HepG2 (cell line): ENCODE data around the gene ZDHHC7. TPM values are rescaled to one million over a fixed set of nuclear protein-coding genes. Genes with fewer than 3 reads are reported as not detected.

ENCODE experiments used
- ARID5B ChIP-seq: IDR thresholded peaks from 2 replicates; pipeline ENCODE4 v1.4.0; 2020; ENCODE audit warnings: mild to moderate bottlenecking, missing genetic modification reagents
- ARNT2 ChIP-seq: sonication (generic); formaldehyde crosslinking; IDR thresholded peaks from 2 replicates; pipeline ENCODE4 v1.8.0; 2022; ENCODE audit warnings: mild to moderate bottlenecking, low read depth, missing genetic modification reagents, moderate library complexity
- CCDC6 ChIP-seq: sonication (generic); formaldehyde crosslinking; IDR thresholded peaks from 2 replicates; pipeline ENCODE4 v1.8.1; 2022; ENCODE audit warnings: mild to moderate bottlenecking, missing genetic modification reagents, moderate library complexity
- ELF1 ChIP-seq: sonication (generic); formaldehyde crosslinking; IDR thresholded peaks from 2 replicates; pipeline ENCODE4 v1.4.0; 2020; ENCODE audit warnings: missing genetic modification reagents
- ETV5 ChIP-seq: IDR thresholded peaks from 2 replicates; pipeline ENCODE4 v1.6.1; 2018; ENCODE audit warnings: missing biosample characterization, missing genetic modification reagents, inconsistent platforms, borderline replicate concordance
- HDAC1 ChIP-seq: sonication (generic); formaldehyde crosslinking; IDR thresholded peaks from 2 replicates; pipeline ENCODE4 v1.5.1; 2020; ENCODE audit warnings: mild to moderate bottlenecking, missing genetic modification reagents
- HDAC2 ChIP-seq: sonication (generic); formaldehyde crosslinking; IDR thresholded peaks from 2 replicates; pipeline ENCODE4 v1.4.0; 2020; ENCODE audit warnings: missing genetic modification reagents
- HES4 ChIP-seq: sonication (generic); formaldehyde crosslinking; IDR thresholded peaks from 2 replicates; pipeline ENCODE4 v1.9.0; 2021; ENCODE audit warnings: mild to moderate bottlenecking, missing genetic modification reagents, borderline replicate concordance
- ISL2 ChIP-seq: sonication (generic); formaldehyde crosslinking; IDR thresholded peaks from 2 replicates; pipeline ENCODE4 v1.5.0; 2020; ENCODE audit warnings: missing genetic modification reagents
- JARID2 ChIP-seq: sonication (generic); formaldehyde crosslinking; IDR thresholded peaks from 2 replicates; pipeline ENCODE4 v1.8.1; 2023; ENCODE audit warnings: missing genetic modification reagents, inconsistent platforms; ENCODE audit not compliant: insufficient replicate concordance
- MNT ChIP-seq: fragments of 450-650 bp; IDR thresholded peaks from 2 replicates; pipeline ENCODE4 v1.6.1; 2016
- NFATC3 ChIP-seq: sonication (generic); formaldehyde crosslinking; IDR thresholded peaks from 2 replicates; pipeline ENCODE4 v1.5.1; 2020; ENCODE audit warnings: mild to moderate bottlenecking, missing genetic modification reagents
- POLR2AphosphoS5 ChIP-seq: IDR thresholded peaks from 2 replicates; pipeline ENCODE4 v1.6.1; 2012; ENCODE audit warnings: low read depth, low read length
- SP4 ChIP-seq: sonication (generic); formaldehyde crosslinking; IDR thresholded peaks from 2 replicates; pipeline ENCODE4 v1.8.1; 2023; ENCODE audit warnings: mild to moderate bottlenecking, missing genetic modification reagents
- ZNF124 ChIP-seq: sonication (generic); formaldehyde crosslinking; IDR thresholded peaks from 2 replicates; pipeline ENCODE4 v1.4.0; 2020; ENCODE audit warnings: missing genetic modification reagents
- ZNF275 ChIP-seq: sonication (generic); formaldehyde crosslinking; IDR thresholded peaks from 2 replicates; pipeline ENCODE4 v1.8.0; 2022; ENCODE audit warnings: missing genetic modification reagents, mild to moderate bottlenecking, inconsistent platforms, borderline replicate concordance
- ZNF460 ChIP-seq: sonication (generic); formaldehyde crosslinking; IDR thresholded peaks from 2 replicates; pipeline ENCODE4 v1.5.1; 2020; ENCODE audit warnings: missing genetic modification reagents, mild to moderate bottlenecking, borderline replicate concordance
- ZNF530 ChIP-seq: sonication (generic); formaldehyde crosslinking; IDR thresholded peaks from 2 replicates; pipeline ENCODE4 v1.5.0; 2020; ENCODE audit warnings: low read depth, mild to moderate bottlenecking, missing genetic modification reagents
- ZNF615 ChIP-seq: sonication (generic); formaldehyde crosslinking; IDR thresholded peaks from 2 replicates; pipeline ENCODE4 v1.5.0; 2020; ENCODE audit warnings: mild to moderate bottlenecking, missing genetic modification reagents, borderline replicate concordance
- ZNF776 ChIP-seq: sonication (generic); formaldehyde crosslinking; IDR thresholded peaks from 2 replicates; pipeline ENCODE4 v1.4.0; 2020; ENCODE audit warnings: mild to moderate bottlenecking, missing genetic modification reagents
- ZSCAN9 ChIP-seq: IDR thresholded peaks from 2 replicates; pipeline ENCODE4 v1.6.1; 2016; ENCODE audit warnings: borderline replicate concordance
- polyA plus RNA-seq, 8 experiments: library from polyadenylated mRNA; depleted of rRNA in 3 of 8; stranded (reverse) in 7 of 8; unstranded in 1 of 8; fragments of >200 nt; fragmentation: Illumina TruSeq in 4 of 8; extraction: Trizol in 4 of 8; gene quantifications; 2 replicates each; pipeline versions ENCODE4 v1.2.1 to v1.2.3, GENCODE V29; 2011 to 2016; ENCODE audit warnings: low read depth in 4 of 8, missing spikeins in 1 of 8, mixed read lengths in 1 of 8; ENCODE audit not compliant: insufficient read depth in 1 of 8
- total RNA-seq, 5 experiments: library from RNA; depleted of rRNA; stranded (reverse); fragments of >200 nt; fragmentation: Illumina TruSeq; extraction: Trizol; gene quantifications; 2 replicates each; pipeline ENCODE4 v1.2.3, GENCODE V29; 2016; ENCODE audit warnings: low read depth in 1 of 5
- TF ChIP-seq, protein P1 (sequence below): sonication (generic); formaldehyde crosslinking; IDR thresholded peaks from 2 replicates; pipeline ENCODE4 v1.8.0; 2022; ENCODE audit warnings: missing genetic modification reagents, low read depth, mild to moderate bottlenecking, borderline replicate concordance
- TF ChIP-seq, protein P2 (sequence below): sonication (generic); formaldehyde crosslinking; IDR thresholded peaks from 2 replicates; pipeline ENCODE4 v1.5.0; 2020; ENCODE audit warnings: missing genetic modification reagents, mild to moderate bottlenecking, borderline replicate concordance

Gene ZDHHC7
- total and polyA plus RNA-seq, 2 of the 13 experiments (the other 11 are each of a cell fraction or from before 2014, with no cell fraction given) = 46.8 to 67.6 TPM

DNA sequence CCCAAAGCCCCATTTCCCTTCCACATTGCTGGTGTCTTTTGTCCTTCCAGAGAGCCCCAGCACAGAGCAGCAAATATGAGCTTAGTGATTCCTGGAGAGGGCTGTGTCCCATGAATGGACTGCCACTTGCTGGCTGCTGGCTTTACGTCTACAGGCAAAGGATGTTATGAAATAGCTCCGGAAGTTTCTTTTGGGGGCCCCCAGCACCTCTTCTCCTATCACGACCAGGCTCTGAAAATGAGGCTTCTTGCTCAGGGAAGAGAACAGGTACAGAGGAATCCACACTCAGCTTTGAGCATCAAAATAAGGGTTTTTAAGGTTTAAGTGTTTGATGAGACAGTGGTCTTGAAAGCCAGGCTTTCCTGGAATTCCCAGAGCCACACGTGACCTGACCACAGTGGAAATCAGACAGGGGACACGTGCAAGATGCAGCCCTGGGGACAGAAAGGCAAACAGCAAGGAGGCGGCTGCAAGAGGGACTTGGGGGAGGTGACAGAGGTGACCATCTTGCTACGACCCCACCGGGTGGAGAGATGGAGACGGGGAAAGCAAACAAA lies 58.1 kb downstream of the ZDHHC7 start (continued):
- no peak for TF ChIP-seq MNT
- TF ChIP-seq ETV5 = peak; percentile 63; the same call in 1 of the 2 replicates
- TF ChIP-seq, protein P1, sequence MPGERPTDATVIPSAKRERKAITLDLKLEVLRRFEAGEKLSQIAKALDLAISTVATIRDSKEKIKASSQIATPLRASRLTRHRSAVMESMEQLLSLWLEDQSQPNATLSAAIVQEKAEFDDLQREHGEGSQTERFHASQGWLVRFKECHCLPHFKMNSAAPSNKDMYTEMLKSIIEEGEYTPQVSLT (CRISPR knock-in tag) = no peak
- TF ChIP-seq HES4 (CRISPR knock-in tag) = 0 out of 2 replicates have a peak, but pooled peaks have one; percentile 45
- TF ChIP-seq SP4 = peak; percentile 38; the same call in 1 of the 2 replicates
- TF ChIP-seq HDAC1 (CRISPR knock-in tag) = 0 out of 2 replicates have a peak, but pooled peaks have one; percentile 18
- no peak for TF ChIP-seq ZNF776 (CRISPR knock-in tag)
- 0 out of 2 replicates have a peak, but pooled peaks have one; percentile 17 for TF ChIP-seq ELF1 (CRISPR knock-in tag)
- TF ChIP-seq ARNT2 (CRISPR knock-in tag) = 0 out of 2 replicates have a peak, but pooled peaks have one; percentile 54
- no peak for TF ChIP-seq ZSCAN9 (CRISPR knock-in tag)
- no peak for TF ChIP-seq ZNF124 (CRISPR knock-in tag)
- 0 out of 2 replicates have a peak, but pooled peaks have one; percentile 7 for TF ChIP-seq HDAC2 (CRISPR knock-in tag)
- no peak for TF ChIP-seq ZNF275 (CRISPR knock-in tag)
- no peak for TF ChIP-seq ISL2 (CRISPR knock-in tag)
- TF ChIP-seq ZNF460 (CRISPR knock-in tag) = no peak
- TF ChIP-seq JARID2 (CRISPR knock-in tag) = no peak
- TF ChIP-seq POLR2AphosphoS5 = no peak
- TF ChIP-seq ARID5B = no peak; the same call in 1 of the 2 replicates
- no peak for TF ChIP-seq NFATC3 (CRISPR knock-in tag)
- TF ChIP-seq, protein P2, sequence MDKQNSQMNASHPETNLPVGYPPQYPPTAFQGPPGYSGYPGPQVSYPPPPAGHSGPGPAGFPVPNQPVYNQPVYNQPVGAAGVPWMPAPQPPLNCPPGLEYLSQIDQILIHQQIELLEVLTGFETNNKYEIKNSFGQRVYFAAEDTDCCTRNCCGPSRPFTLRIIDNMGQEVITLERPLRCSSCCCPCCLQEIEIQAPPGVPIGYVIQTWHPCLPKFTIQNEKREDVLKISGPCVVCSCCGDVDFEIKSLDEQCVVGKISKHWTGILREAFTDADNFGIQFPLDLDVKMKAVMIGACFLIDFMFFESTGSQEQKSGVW (CRISPR knock-in tag) = no peak
- 0 out of 2 replicates have a peak, but pooled peaks have one; percentile 24 for TF ChIP-seq CCDC6 (CRISPR knock-in tag)
- TF ChIP-seq ZNF615 (CRISPR knock-in tag) = no peak
- no peak for TF ChIP-seq ZNF530
